Bronchial epithelial cell (primary cell): ENCODE data around the gene PJA2. TPM values are rescaled to one million over a fixed set of nuclear protein-coding genes. Genes with fewer than 3 reads are reported as not detected.

Source experiments
- DNase-seq: peaks from one replicate; pipeline ENCODE4 v3.0.0-alpha.2; 2010; ENCODE audit warnings: low read depth
- FAIRE-seq: peaks from 2 replicates; lab custom pipeline; 2011; peaks lifted over from hg19 to GRCh38; lab: Jason Lieb, UNC
- H3K27me3 ChIP-seq: 2 replicates; pipeline ENCODE4 v1.5.1; 2011; ENCODE audit warnings: low read length; ENCODE audit not compliant: control insufficient read depth, insufficient read depth
- H3K36me3 ChIP-seq: 2 replicates; pipeline ENCODE4 v1.5.1; 2011; ENCODE audit warnings: low read length; ENCODE audit not compliant: control insufficient read depth, insufficient read depth
- H3K4me3 ChIP-seq: 2 replicates; pipeline ENCODE4 v1.5.1; 2011; ENCODE audit warnings: mild to moderate bottlenecking, low read depth, low read length, control low read depth
- CTCF ChIP-seq: IDR thresholded peaks from 2 replicates; pipeline ENCODE4 v1.5.1; 2011; ENCODE audit warnings: mild to moderate bottlenecking, moderate library complexity, low read length, control low read depth, inconsistent platforms; ENCODE audit not compliant: insufficient read depth, severe bottlenecking
- total RNA-seq: library from RNA; depleted of rRNA; stranded (reverse); fragments of >200 nt; gene quantifications from 2 replicates; pipeline ENCODE4 v1.2.1, GENCODE V29; 2014

The PJA2 gene
- total RNA-seq, 1 donor from 2014 or later = 50.3 TPM

GRCh38 chr5:109304309-109304708 lies 105.5 kb downstream of the PJA2 start:
- H3K27me3 ChIP-seq = no peaks in the 10 kb centered on the region
- DNase-seq (no peak), FAIRE-seq (no peak)
- no peaks in the 10 kb centered on the region for H3K36me3 ChIP-seq
- TF ChIP-seq CTCF = no peak
- H3K4me3 ChIP-seq = no peak overlapping the region

- FAIRE-seq (no peak), DNase-seq (no peak)
- no peak for TF ChIP-seq CTCF
- H3K36me3 ChIP-seq = no peaks in the 10 kb centered on the region
- H3K27me3 ChIP-seq = no peaks in the 10 kb centered on the region
- H3K4me3 ChIP-seq = no peak overlapping the region
Observed at GRCh38 chr5:109300367-109300766, 109.4 kb downstream of the PJA2 start.

GRCh38 chr5:109299557-109299956 lies 110.2 kb downstream of the PJA2 start:
- DNase-seq (no peak), FAIRE-seq (no peak)
- TF ChIP-seq CTCF = no peak
- H3K4me3 ChIP-seq = no peak overlapping the region
- H3K27me3 ChIP-seq = no peaks in the 10 kb centered on the region
- H3K36me3 ChIP-seq = no peaks in the 10 kb centered on the region

GRCh38 chr5:109298794-109299193 lies 111.0 kb downstream of the PJA2 start:
- no peak for FAIRE-seq
- H3K27me3 ChIP-seq = no peaks in the 10 kb centered on the region
- TF ChIP-seq CTCF = no peak

GRCh38 chr5:109297900-109298299 lies 111.9 kb downstream of the PJA2 start:
- no peak for DNase-seq
- TF ChIP-seq CTCF = no peak
- no peak overlapping the region for H3K4me3 ChIP-seq
- FAIRE-seq = no peak
- H3K36me3 ChIP-seq = no peaks in the 10 kb centered on the region
- H3K27me3 ChIP-seq = no peaks in the 10 kb centered on the region

More at GRCh38 chr5:109298794-109299193, 111.0 kb downstream of the PJA2 start:
- no peak for DNase-seq
- H3K4me3 ChIP-seq = no peak overlapping the region
- H3K36me3 ChIP-seq = no peaks in the 10 kb centered on the region

GRCh38 chr5:109291090-109291489 lies 118.7 kb downstream of the PJA2 start:
- Histone ChIP-seq H3K27me3 (no peaks in the 10 kb centered on the region), H3K4me3 (no peak overlapping the region), H3K36me3 (no peaks in the 10 kb centered on the region)
- FAIRE-seq (no peak), DNase-seq (no peak)
- no peak for TF ChIP-seq CTCF
